ENCODE measurements around the gene NMNAT2. TPM values are rescaled to one million over a fixed set of nuclear protein-coding genes. Genes with fewer than 3 reads are reported as not detected.

NMNAT2 gene
- total RNA-seq, 1 donor from 2014 or later = 0.49 TPM

GRCh38 chr1:183199304-183199703 is 218.9 kb downstream of the NMNAT2 start:
- H3K79me2 ChIP-seq (ENCODE audit: low read depth) = no peaks in the 10 kb centered on the region
- no peak overlapping the region for H3K4me3 ChIP-seq
- no peak overlapping the region for H3K27ac ChIP-seq
- no peak for TF ChIP-seq EZH2 (IDR thresholded peaks at IDR 0.05)
- no peak for TF ChIP-seq CTCF (IDR thresholded peaks at IDR 0.05)
- no peak for TF ChIP-seq EZH2phosphoT487 (IDR thresholded peaks at IDR 0.05)
- no peak overlapping the region for H2AFZ ChIP-seq (replicated peaks)
- no peaks in the 10 kb centered on the region for H3K36me3 ChIP-seq
- H3K4me2 ChIP-seq = no peak overlapping the region
- Mint-ChIP-seq H3K4me1 (peaks cover 14% of the 10 kb centered on the region), H3K27me3 (ENCODE audit: insufficient read depth, low read depth) (no peaks in the 10 kb centered on the region), H3K9me3 (no peaks in the 10 kb centered on the region), H3K4me3 (no peak overlapping the region), H3K27ac (no peak overlapping the region), H3K36me3 (no peaks in the 10 kb centered on the region)
- H3K27me3 ChIP-seq = no peaks in the 10 kb centered on the region
- H3K4me1 ChIP-seq = peaks cover 8% of the 10 kb centered on the region
- H4K20me1 ChIP-seq (ENCODE audit: low read depth) = no peaks in the 10 kb centered on the region
- no peaks in the 10 kb centered on the region for H3F3A ChIP-seq (ENCODE audit: low read depth)
- DNase-seq (ENCODE audit: low spot score) = no peak
- no peaks in the 10 kb centered on the region for H3K9me3 ChIP-seq (ENCODE audit: low read depth)
- no peak overlapping the region for H3K9ac ChIP-seq

GRCh38 chr1:183198463-183198862 is 219.7 kb downstream of the NMNAT2 start:
- Mint-ChIP-seq H3K4me3 (no peak overlapping the region), H3K36me3 (no peaks in the 10 kb centered on the region), H3K27me3 (ENCODE audit: insufficient read depth, low read depth) (no peaks in the 10 kb centered on the region), H3K27ac (no peak overlapping the region), H3K9me3 (peaks cover 1% of the 10 kb centered on the region), H3K4me1 (peaks cover 14% of the 10 kb centered on the region)
- H3K9me3 ChIP-seq (ENCODE audit: low read depth) = no peaks in the 10 kb centered on the region
- H3K4me3 ChIP-seq = no peak overlapping the region
- H3K4me2 ChIP-seq = no peak overlapping the region
- H2AFZ ChIP-seq (replicated peaks) = no peak overlapping the region
- no peaks in the 10 kb centered on the region for H3K79me2 ChIP-seq (ENCODE audit: low read depth)
- no peaks in the 10 kb centered on the region for H4K20me1 ChIP-seq (ENCODE audit: low read depth)
- TF ChIP-seq EZH2phosphoT487 (IDR thresholded peaks at IDR 0.05) (no peak), EZH2 (IDR thresholded peaks at IDR 0.05) (no peak), CTCF (IDR thresholded peaks at IDR 0.05) (no peak)
- H3K27me3 ChIP-seq = no peaks in the 10 kb centered on the region
- H3K9ac ChIP-seq = no peak overlapping the region
- H3K36me3 ChIP-seq = no peaks in the 10 kb centered on the region
- H3F3A ChIP-seq (ENCODE audit: low read depth) = no peaks in the 10 kb centered on the region
- DNase-seq (ENCODE audit: low spot score) = no peak
- H3K27ac ChIP-seq = no peak overlapping the region
- peaks cover 8% of the 10 kb centered on the region for H3K4me1 ChIP-seq

Other genes starting within 250 kb of the NMNAT2 start
- gene LAMC2, start 232.1 kb downstream of the NMNAT2 start, total RNA-seq (ENCODE audit: low replicate concordance) = 0.36 and 0.46 TPM in 2 replicates
- gene SMG7, start 54.1 kb upstream of the NMNAT2 start, total RNA-seq (ENCODE audit: low replicate concordance) = 33.4 and 33.5 TPM in 2 replicates
- not detected in 2 replicates for gene NCF2, start 172.1 kb upstream of the NMNAT2 start, total RNA-seq (ENCODE audit: low replicate concordance)
- gene ARPC5, start 217.4 kb upstream of the NMNAT2 start, total RNA-seq (ENCODE audit: low replicate concordance) = 90.1 and 131 TPM in 2 replicates
- gene APOBEC4, start 234.9 kb upstream of the NMNAT2 start, total RNA-seq (ENCODE audit: low replicate concordance) = not detected in 2 replicates